LNCaP clone FGC (cell line): ENCODE results near the gene BAZ1B.
"Not testable (repeated sequence)": the region's sequence is repeated elsewhere in the genome, so short reads cannot be mapped to it uniquely, and the experiment has no call there.

Source experiments
- DNase-seq: peaks from one replicate; pipeline ENCODE4 v3.0.0-alpha.2; 2011; ENCODE audit warnings: low read depth
- H3K4me3 ChIP-seq: 2 replicates; pipeline ENCODE4 v1.5.1; 2011; ENCODE audit warnings: mild to moderate bottlenecking, low read depth, low read length, control low read depth
- TF ChIP-seq, protein P1 (sequence below): IDR thresholded peaks from 2 replicates; pipeline ENCODE4 v1.5.1; 2012; ENCODE audit warnings: mild to moderate bottlenecking; ENCODE audit not compliant: control insufficient read depth, insufficient read depth; ENCODE audit errors: extremely low read depth

Gene BAZ1B

DNA sequence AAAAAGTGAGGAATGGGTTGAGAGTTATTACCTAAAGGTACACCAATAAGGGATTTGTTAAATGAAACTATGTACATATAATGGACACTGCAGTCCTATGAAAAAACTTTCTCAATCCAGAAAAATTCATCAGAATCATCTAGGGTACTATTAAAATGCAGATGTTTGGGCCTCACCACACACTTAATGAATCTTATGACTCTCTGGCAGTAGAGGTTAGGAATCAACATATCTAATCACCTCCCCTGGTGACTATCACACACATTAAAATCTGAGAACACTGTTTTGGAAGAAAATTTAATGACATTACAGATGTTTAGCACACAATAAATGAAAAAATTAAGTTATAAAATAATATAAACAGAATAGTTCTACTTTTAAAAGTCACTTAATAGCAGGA, 32.1 kb downstream of the BAZ1B start:
- DNase-seq, result no peak

DNA sequence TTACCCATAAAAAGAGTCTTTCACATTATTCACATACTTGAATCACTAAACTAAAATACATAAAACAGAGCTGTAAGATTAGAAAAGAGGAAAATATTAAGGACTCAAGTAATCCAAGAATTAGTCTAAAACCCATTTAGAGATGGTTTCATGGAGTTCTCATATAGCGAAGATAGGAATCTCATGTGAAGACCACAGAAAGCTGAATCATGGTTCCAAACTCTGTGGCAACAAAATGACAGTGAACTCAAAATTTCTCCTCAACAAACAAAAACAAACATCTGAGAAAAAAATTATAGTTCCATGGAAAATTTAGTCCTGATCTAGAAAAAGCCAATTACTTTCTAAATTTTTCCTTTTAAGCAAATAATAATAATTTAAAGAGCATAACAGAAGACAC, 34.6 kb downstream of the BAZ1B start:
- DNase-seq, result no peak
- TF ChIP-seq, protein P1, sequence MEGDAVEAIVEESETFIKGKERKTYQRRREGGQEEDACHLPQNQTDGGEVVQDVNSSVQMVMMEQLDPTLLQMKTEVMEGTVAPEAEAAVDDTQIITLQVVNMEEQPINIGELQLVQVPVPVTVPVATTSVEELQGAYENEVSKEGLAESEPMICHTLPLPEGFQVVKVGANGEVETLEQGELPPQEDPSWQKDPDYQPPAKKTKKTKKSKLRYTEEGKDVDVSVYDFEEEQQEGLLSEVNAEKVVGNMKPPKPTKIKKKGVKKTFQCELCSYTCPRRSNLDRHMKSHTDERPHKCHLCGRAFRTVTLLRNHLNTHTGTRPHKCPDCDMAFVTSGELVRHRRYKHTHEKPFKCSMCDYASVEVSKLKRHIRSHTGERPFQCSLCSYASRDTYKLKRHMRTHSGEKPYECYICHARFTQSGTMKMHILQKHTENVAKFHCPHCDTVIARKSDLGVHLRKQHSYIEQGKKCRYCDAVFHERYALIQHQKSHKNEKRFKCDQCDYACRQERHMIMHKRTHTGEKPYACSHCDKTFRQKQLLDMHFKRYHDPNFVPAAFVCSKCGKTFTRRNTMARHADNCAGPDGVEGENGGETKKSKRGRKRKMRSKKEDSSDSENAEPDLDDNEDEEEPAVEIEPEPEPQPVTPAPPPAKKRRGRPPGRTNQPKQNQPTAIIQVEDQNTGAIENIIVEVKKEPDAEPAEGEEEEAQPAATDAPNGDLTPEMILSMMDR, result no peak
- no peak overlapping the region for H3K4me3 ChIP-seq

More for the DNA sequence above, 32.1 kb downstream of the BAZ1B start:
- TF ChIP-seq, protein P1, result no peak
- H3K4me3 ChIP-seq, result no peak overlapping the region

DNA sequence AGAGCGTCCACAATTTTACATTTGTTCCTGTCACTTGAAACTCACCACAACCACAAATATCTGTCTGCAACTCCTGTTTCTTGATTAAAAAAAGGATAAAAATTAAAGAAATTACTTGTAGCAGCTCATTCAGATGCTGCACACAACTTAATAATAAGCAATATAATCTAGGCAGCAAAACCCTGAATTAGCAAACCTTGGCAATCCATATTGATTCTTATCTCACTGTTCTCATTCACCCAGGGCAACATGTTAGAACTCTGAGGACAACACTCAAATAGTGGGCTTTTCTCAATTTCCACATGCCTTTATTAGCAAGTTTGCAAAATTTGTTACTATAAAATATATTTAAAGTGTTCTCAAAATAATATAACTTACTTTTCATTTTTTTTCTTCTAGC, 38.9 kb downstream of the BAZ1B start:
- TF ChIP-seq, protein P1, result no peak
- H3K4me3 ChIP-seq, result no peak overlapping the region
- DNase-seq, result no peak

DNA sequence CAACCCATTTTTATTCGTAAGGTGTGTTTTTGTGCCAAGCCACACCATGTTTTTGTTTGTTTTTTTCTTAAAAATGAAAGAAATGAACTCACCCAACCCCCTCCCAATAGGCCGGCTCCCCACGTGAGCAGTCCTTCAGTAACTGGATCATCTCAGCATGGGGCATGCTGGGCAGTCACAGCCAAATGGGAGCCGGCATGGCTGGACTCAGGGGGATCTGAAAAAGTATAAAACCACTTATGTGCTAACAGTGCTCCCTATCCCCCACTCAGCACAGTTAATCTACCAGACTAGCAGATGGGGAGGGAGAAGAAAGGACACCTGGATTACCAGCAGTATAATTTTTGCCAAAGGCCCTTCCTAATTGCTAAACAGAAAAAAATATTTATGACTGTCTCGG, 39.3 kb downstream of the BAZ1B start:
- TF ChIP-seq, protein P1, result no peak
- DNase-seq, result no peak

DNA sequence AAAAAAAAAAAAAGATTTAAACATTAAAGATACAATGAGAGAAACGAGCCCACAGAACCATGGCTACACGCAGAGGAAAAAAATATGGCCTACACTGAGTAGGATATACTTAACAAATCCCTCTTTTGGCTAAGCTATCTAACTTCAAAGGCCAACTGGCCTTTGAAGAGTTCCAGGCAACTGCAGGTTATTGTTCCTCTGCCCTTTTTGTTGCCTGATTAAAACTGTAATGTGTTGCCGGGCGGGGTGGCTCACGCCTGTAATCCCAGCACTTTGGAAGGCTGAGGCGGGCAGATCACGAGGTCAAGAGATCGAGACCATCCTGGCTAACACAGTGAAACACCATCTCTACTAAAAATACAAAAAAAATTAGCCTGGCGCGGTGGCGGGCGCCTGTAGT, 40.6 kb downstream of the BAZ1B start:
- not testable (repeated sequence) for DNase-seq, H3K4me3 ChIP-seq

More for the DNA sequence above, 39.3 kb downstream of the BAZ1B start:
- H3K4me3 ChIP-seq, result no peak overlapping the region

DNA sequence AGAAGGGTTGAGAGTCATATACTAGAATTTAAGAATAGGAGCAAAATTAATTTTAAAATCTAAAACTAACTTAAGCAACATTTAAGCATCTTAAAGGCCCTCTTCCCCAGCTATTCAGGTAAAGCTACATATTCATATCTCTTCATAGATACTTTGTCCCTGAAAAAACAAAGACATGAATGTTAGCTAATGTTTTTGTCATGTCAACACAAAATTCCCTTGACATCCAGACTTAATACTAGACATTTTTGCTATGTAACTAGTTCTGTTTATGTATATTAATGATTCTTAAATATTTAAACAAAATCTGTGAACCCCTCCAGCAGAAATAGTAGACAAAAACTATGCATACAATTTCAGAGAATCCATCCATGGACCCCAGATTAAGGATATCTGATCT, 43.5 kb downstream of the BAZ1B start:
- DNase-seq, result no peak
- TF ChIP-seq, protein P1, result no peak

DNA sequence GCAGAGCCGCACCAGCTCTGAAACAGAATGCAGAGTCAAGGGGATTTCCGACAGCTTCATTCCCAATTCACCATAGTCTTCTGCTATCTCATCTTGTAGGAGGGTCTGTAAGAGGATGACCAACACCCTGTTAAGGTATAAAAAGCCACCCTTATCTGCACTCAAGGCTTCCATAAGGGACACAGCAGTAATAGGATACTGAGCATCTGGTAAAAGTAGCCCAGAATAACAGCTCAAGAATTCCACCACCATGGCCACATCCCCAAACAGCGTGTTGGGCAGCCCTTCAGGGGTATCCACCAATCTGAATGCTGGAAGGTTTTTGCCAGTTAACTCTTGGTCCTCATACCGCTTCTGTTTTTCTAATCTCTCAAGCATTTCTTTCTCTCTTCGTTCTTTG, 44.7 kb downstream of the BAZ1B start:
- TF ChIP-seq, protein P1, result no peak
- no peak overlapping the region for H3K4me3 ChIP-seq
- DNase-seq, result no peak

More for the DNA sequence above, 43.5 kb downstream of the BAZ1B start:
- H3K4me3 ChIP-seq, result no peak overlapping the region
